Breast epithelium (tissue), 4 donors: ENCODE data around the gene PCNX1. TPM values are rescaled to one million over a fixed set of nuclear protein-coding genes. Genes with fewer than 3 reads are reported as not detected.
"Not testable (repeated sequence)": the region's sequence is repeated elsewhere in the genome, so short reads cannot be mapped to it uniquely, and the experiment has no call there.

ENCODE experiments used
- DNase-seq, 2 donors: peaks; one replicate each; pipeline ENCODE4 v3.0.0-alpha.2; 2019; ENCODE audit warnings: low spot score in 2 of 2
- H3K27ac ChIP-seq, 2 donors: fragments of 200-600 bp; sonication (generic) in 1 of 2; one replicate each; pipeline ENCODE4 v1.5.1; 2016 to 2019; ENCODE audit warnings: mild to moderate bottlenecking in 1 of 2
- H3K27me3 ChIP-seq, 2 donors: fragments of 200-600 bp; sonication (generic) in 1 of 2; one replicate each; pipeline versions ENCODE4 v1.5.1 to v1.6.0; 2017 to 2019; ENCODE audit warnings: control low read depth in 1 of 2, mild to moderate bottlenecking in 1 of 2
- H3K36me3 ChIP-seq: fragments of 200-600 bp; one replicate; pipeline ENCODE4 v1.5.1; 2019
- H3K4me1 ChIP-seq, 2 donors: fragments of 200-600 bp; sonication (generic); one replicate each; pipeline ENCODE4 v1.5.1; 2016 to 2019; ENCODE audit warnings: control low read depth in 1 of 2
- H3K4me3 ChIP-seq, 3 donors: fragments of 200-600 bp; sonication (generic); 1 replicate in 2 of 3; 2 replicates in 1 of 3; pipeline ENCODE4 v1.5.1; 2016 to 2019; ENCODE audit warnings: mild to moderate bottlenecking in 3 of 3, moderate library complexity in 2 of 3
- H3K9me3 ChIP-seq, 2 donors: fragments of 200-600 bp; sonication (generic) in 1 of 2; one replicate each; pipeline ENCODE4 v1.5.1; 2016 to 2019; ENCODE audit warnings: control low read depth in 1 of 2
- CTCF ChIP-seq, 3 donors: fragments of 450-650 bp; IDR thresholded peaks; one replicate each; pipeline ENCODE4 v1.5.1; 2016 to 2017; ENCODE audit warnings: antibody characterized with exemption in 3 of 3, mild to moderate bottlenecking in 3 of 3, moderate library complexity in 3 of 3
- POLR2A ChIP-seq: fragments of 450-650 bp; IDR thresholded peaks from one replicate; pipeline ENCODE4 v1.6.1; 2016; ENCODE audit warnings: antibody characterized with exemption, mild to moderate bottlenecking, moderate library complexity
- POLR2AphosphoS5 ChIP-seq, 3 donors: sonication (generic); formaldehyde crosslinking; IDR thresholded peaks; one replicate each; pipeline ENCODE4 v1.6.1; 2017; ENCODE audit warnings: antibody characterized with exemption in 3 of 3
- intact Hi-C: fragments of 100-400 bp; cut with DNase I; formaldehyde crosslinking; loops from one replicate; pipeline ENCODE4 v1.15.1; 2023; ENCODE audit warnings: low total_unique reads
- total RNA-seq, 3 donors: library from RNA; depleted of rRNA; stranded (reverse); fragments of >200 nt; gene quantifications; one replicate each; pipeline ENCODE4 v1.1.0, GENCODE V29; 2016

The PCNX1 gene
- total RNA-seq, 3 donors from 2014 or later = 61.8 to 105 (median 92.5) TPM

- no peak for TF ChIP-seq CTCF (IDR thresholded peaks at IDR 0.05)
- no peak for TF ChIP-seq POLR2AphosphoS5 (IDR thresholded peaks at IDR 0.05)
- no peak for TF ChIP-seq POLR2A
- intact Hi-C loops = loop anchor here (5.0 kb wide), 1 partner anchor 966 kb away; no protein-coding TSS in a partner anchor
- no peak overlapping the region for H3K4me3 ChIP-seq
- H3K27ac ChIP-seq = no peak overlapping the region
- no peaks in the 10 kb centered on the region for H3K4me1 ChIP-seq
- DNase-seq = no peak
- H3K9me3 ChIP-seq = no peaks in the 10 kb centered on the region
- no peaks in the 10 kb centered on the region for H3K36me3 ChIP-seq
- no peaks in the 10 kb centered on the region for H3K27me3 ChIP-seq
Measured at GRCh38 chr14:71063351-71063750, 156.1 kb downstream of the PCNX1 start.

GRCh38 chr14:71064747-71065146 is 157.5 kb downstream of the PCNX1 start:
- H3K9me3 ChIP-seq, DNase-seq, H3K27ac ChIP-seq, H3K4me1 ChIP-seq, H3K4me3 ChIP-seq, H3K36me3 ChIP-seq, H3K27me3 ChIP-seq: not testable (repeated sequence)
- intact Hi-C loops = loop anchor here (5.0 kb wide), 1 partner anchor 967 kb away; no protein-coding TSS in a partner anchor

- DNase-seq = no peak
- Histone ChIP-seq H3K9me3 (no peaks in the 10 kb centered on the region), H3K4me3 (no peak overlapping the region), H3K36me3 (no peaks in the 10 kb centered on the region), H3K27me3 (no peaks in the 10 kb centered on the region), H3K27ac (no peak overlapping the region), H3K4me1 (no peaks in the 10 kb centered on the region)
- TF ChIP-seq POLR2A (no peak), CTCF (IDR thresholded peaks at IDR 0.05) (no peak), POLR2AphosphoS5 (IDR thresholded peaks at IDR 0.05) (no peak)
- intact Hi-C loops = no loop called here
Measured at GRCh38 chr14:71070169-71070568, 162.9 kb downstream of the PCNX1 start.

GRCh38 chr14:71071042-71071441 is 163.8 kb downstream of the PCNX1 start:
- TF ChIP-seq POLR2AphosphoS5 (IDR thresholded peaks at IDR 0.05) (no peak), CTCF (IDR thresholded peaks at IDR 0.05) (no peak), POLR2A (no peak)
- Histone ChIP-seq H3K4me3 (no peak overlapping the region), H3K9me3 (no peaks in the 10 kb centered on the region), H3K4me1 (no peaks in the 10 kb centered on the region), H3K27me3 (no peaks in the 10 kb centered on the region), H3K27ac (no peak overlapping the region), H3K36me3 (no peaks in the 10 kb centered on the region)
- no peak for DNase-seq
- intact Hi-C loops = no loop called here

GRCh38 chr14:71076462-71077092 is 169.3 kb downstream of the PCNX1 start:
- H3K36me3 ChIP-seq = no peaks in the 10 kb centered on the region
- intact Hi-C loops = no loop called here
- no peaks in the 10 kb centered on the region for H3K4me1 ChIP-seq
- no peak for DNase-seq
- TF ChIP-seq POLR2AphosphoS5 (IDR thresholded peaks at IDR 0.05) = no peak
- no peak for TF ChIP-seq POLR2A
- no peak for TF ChIP-seq CTCF (IDR thresholded peaks at IDR 0.05)
- no peak overlapping the region for H3K27ac ChIP-seq
- H3K27me3 ChIP-seq = no peaks in the 10 kb centered on the region
- H3K4me3 ChIP-seq = no peak overlapping the region
- peaks cover 9 to 11% of the 10 kb centered on the region in 2 donors for H3K9me3 ChIP-seq

GRCh38 chr14:71078500-71078899 is 171.2 kb downstream of the PCNX1 start:
- Histone ChIP-seq H3K4me1 (no peaks in the 10 kb centered on the region), H3K27ac (no peak overlapping the region), H3K36me3 (no peaks in the 10 kb centered on the region), H3K4me3 (no peak overlapping the region), H3K9me3 (peaks cover 9 to 11% of the 10 kb centered on the region in 2 donors), H3K27me3 (no peaks in the 10 kb centered on the region)
- no peak for TF ChIP-seq CTCF (IDR thresholded peaks at IDR 0.05)
- TF ChIP-seq POLR2AphosphoS5 (IDR thresholded peaks at IDR 0.05) = no peak
- no peak for TF ChIP-seq POLR2A
- intact Hi-C loops = no loop called here
- no peak for DNase-seq
